GM15510 (cell line): Measurements from ENCODE around the gene BTF3L4.

Source experiments
- POLR2A ChIP-seq: IDR thresholded peaks from 3 replicates; pipeline ENCODE4 v1.6.1; 2011; ENCODE audit warnings: borderline replicate concordance; ENCODE audit not compliant: insufficient read length; ENCODE audit errors: extremely low read depth

Gene BTF3L4

GRCh38 chr1:52056163-52056936 is at the start of gene BTF3L4:
TSS of gene BTF3L4 (plus strand) at chr1:52056295. CDS start at chr1:52059848, 3,553 bp downstream.
- TF ChIP-seq POLR2A, result peak; percentile 68

- TF ChIP-seq POLR2A, result no peak
Observed at GRCh38 chr1:52007215-52008002, 48.7 kb upstream of the BTF3L4 start.

GRCh38 chr1:52008071-52008809 is 47.9 kb upstream of the BTF3L4 start:
- no peak for TF ChIP-seq POLR2A

- TF ChIP-seq POLR2A, result no peak
Observed at GRCh38 chr1:52022133-52022532, 34.0 kb upstream of the BTF3L4 start.

- TF ChIP-seq POLR2A, result no peak
Observed at GRCh38 chr1:52026278-52026677, 29.8 kb upstream of the BTF3L4 start.

- no peak for TF ChIP-seq POLR2A
Observed at GRCh38 chr1:52028328-52028727, 27.8 kb upstream of the BTF3L4 start.

- no peak for TF ChIP-seq POLR2A
Observed at GRCh38 chr1:52032124-52032784, 23.8 kb upstream of the BTF3L4 start.

GRCh38 chr1:52032785-52033131 is 23.3 kb upstream of the BTF3L4 start:
- peak; percentile 24 for TF ChIP-seq POLR2A

GRCh38 chr1:52033190-52034049 is 22.7 kb upstream of the BTF3L4 start, which contains the start of gene KTI12:
TSS of gene KTI12 (minus strand) at chr1:52033810. CDS start at chr1:52033761, 49 bp downstream.
- TF ChIP-seq POLR2A, result peak; percentile 86

GRCh38 chr1:52034050-52034384 is 22.1 kb upstream of the BTF3L4 start:
- TF ChIP-seq POLR2A, result no peak

GRCh38 chr1:52037402-52037814 is 18.7 kb upstream of the BTF3L4 start:
- no peak for TF ChIP-seq POLR2A

GRCh38 chr1:52037909-52038308 is 18.2 kb upstream of the BTF3L4 start:
- no peak for TF ChIP-seq POLR2A

GRCh38 chr1:52041551-52042185 is 14.4 kb upstream of the BTF3L4 start:
- TF ChIP-seq POLR2A, result no peak
